PFSK-1 (cell line): ENCODE measurements around the gene ARID4A.

Source experiments
- FOXP2 ChIP-seq: optimal IDR thresholded peaks from 2 replicates; pipeline ENCODE3; 2011; ENCODE audit warnings: borderline replicate concordance, control low read depth, inconsistent platforms; ENCODE audit not compliant: insufficient read depth; ENCODE audit errors: extremely low read length, extremely low read depth
- POLR2AphosphoS5 ChIP-seq: IDR thresholded peaks from 2 replicates; pipeline ENCODE4 v1.6.1; 2012; ENCODE audit warnings: low read depth, mild to moderate bottlenecking, control low read depth, low read length, moderate library complexity
- SIN3A ChIP-seq: IDR thresholded peaks from 2 replicates; pipeline ENCODE4 v1.6.1; 2012; ENCODE audit warnings: mild to moderate bottlenecking, low read length, moderate library complexity, borderline replicate concordance; ENCODE audit not compliant: insufficient read depth
- TAF1 ChIP-seq: IDR thresholded peaks from 2 replicates; pipeline ENCODE4 v1.6.1; 2012; ENCODE audit warnings: low read length, control low read depth, borderline replicate concordance; ENCODE audit not compliant: insufficient read depth
- TF ChIP-seq, protein P1 (sequence below), 2 experiments: IDR thresholded peaks; 2 replicates each; pipeline versions ENCODE4 v1.6.1 to v1.8.0; 2011 to 2012; ENCODE audit warnings: low read depth in 2 of 2, low read length in 2 of 2, control low read depth in 1 of 2, inconsistent platforms in 1 of 2, mild to moderate bottlenecking in 1 of 2, moderate library complexity in 1 of 2; ENCODE audit not compliant: insufficient read depth in 1 of 2

The ARID4A gene

DNA sequence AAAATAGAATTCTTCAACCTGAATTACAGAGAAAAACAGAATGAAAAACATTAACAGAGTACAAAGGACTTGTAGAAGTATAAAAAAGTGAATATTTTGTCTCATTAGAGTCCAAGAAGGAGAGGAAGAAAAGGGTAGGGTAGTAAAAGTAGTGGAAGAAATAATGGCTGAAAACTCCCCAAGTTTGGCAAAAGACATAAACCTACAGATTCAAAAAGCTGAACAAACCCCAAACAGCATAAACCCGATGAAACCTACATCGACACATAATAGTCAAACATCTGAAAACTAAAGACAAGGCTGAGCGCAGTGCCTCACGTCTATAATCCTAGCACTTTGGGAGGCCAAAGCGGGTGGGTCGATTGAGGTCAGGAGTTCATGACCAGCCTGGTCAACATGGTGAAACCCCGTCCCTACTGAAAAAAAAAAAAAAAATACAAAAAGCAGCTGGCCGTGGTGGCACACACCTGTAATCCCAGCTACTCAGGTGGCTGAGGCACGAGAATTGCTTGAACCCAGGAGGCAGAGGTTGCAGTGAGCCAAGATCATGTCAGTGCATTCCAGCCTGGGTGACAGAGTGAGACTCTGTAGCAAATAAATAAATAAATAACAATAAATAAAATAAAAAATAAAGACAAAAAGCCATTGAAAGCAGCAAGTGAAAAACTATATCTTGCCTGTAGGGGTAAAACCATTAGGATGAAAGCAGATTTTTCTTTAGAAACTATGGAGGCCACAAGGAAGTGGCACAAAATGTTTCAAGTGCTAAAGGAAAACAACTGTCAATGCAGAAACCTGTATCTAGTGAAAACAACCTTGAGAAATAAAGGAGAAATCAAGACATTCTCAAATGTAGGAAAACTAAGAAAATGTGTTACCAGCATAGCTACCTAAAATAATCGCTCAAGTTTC is 117.5 kb downstream of the ARID4A start:
- TF ChIP-seq TAF1 (no peak), POLR2AphosphoS5 (no peak), SIN3A (no peak), FOXP2 (no peak)
- TF ChIP-seq, protein P1, sequence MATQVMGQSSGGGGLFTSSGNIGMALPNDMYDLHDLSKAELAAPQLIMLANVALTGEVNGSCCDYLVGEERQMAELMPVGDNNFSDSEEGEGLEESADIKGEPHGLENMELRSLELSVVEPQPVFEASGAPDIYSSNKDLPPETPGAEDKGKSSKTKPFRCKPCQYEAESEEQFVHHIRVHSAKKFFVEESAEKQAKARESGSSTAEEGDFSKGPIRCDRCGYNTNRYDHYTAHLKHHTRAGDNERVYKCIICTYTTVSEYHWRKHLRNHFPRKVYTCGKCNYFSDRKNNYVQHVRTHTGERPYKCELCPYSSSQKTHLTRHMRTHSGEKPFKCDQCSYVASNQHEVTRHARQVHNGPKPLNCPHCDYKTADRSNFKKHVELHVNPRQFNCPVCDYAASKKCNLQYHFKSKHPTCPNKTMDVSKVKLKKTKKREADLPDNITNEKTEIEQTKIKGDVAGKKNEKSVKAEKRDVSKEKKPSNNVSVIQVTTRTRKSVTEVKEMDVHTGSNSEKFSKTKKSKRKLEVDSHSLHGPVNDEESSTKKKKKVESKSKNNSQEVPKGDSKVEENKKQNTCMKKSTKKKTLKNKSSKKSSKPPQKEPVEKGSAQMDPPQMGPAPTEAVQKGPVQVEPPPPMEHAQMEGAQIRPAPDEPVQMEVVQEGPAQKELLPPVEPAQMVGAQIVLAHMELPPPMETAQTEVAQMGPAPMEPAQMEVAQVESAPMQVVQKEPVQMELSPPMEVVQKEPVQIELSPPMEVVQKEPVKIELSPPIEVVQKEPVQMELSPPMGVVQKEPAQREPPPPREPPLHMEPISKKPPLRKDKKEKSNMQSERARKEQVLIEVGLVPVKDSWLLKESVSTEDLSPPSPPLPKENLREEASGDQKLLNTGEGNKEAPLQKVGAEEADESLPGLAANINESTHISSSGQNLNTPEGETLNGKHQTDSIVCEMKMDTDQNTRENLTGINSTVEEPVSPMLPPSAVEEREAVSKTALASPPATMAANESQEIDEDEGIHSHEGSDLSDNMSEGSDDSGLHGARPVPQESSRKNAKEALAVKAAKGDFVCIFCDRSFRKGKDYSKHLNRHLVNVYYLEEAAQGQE (IDR thresholded peaks at IDR 0.05; ENCODE audit: insufficient read depth in 1 of 2, low read depth in 2 of 2, low read length in 2 of 2) = no peak
